Measurements from ENCODE around the gene NDUFB3.

NDUFB3 gene

DNA sequence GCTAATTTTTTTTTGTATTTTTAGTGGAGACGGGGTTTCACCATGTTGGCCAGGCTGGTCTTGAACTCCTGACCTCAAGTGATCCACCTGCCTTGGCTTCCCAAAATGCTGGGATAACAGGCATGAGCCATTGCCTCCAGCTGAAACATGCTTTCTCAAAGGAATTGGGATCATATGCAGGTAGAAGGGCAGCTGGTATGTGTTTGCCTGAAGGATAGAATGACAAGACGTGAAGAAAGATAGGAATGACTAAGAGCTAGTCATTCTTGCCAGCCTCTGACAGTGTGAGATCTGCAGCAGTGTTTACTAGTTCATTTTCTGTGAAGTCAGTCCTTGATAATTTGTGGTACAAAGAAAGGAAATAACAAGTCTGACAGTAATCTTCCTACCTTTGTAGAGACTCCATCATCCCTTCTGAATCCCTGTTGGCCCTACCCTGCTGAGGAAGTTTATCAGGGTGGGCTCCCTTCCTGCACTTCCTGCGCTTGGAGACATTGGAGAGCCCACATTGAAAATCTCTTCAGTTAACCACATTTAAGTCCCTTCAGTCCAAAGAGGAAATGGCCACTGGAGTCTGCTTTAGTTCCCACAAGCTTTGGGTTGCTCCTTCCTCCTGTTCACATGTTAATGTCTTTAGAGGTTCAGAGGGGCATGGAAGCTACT lies 58.9 kb downstream of the NDUFB3 start:
- DNase-seq = no peak

DNA sequence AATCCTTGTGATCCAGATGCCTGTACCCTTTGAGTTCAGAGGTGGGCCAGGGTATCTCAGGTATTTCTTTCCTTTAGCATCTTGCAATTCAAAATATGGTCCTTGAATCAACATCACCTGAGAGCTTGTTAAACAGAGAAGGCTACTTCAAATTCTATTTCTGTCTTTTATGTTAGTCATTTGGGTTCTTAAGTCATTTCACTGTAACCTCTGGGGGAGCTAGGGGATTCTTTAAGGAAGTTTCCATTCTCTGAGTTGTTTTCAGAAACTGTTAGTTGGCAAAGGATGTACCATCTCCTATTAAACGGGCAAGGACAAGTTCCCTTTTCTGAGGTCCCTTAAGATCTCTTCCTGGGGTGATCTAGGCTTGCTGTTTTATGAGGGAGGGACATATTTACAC lies 60.7 kb downstream of the NDUFB3 start:
- no peak for DNase-seq

Data from NCI-H1436 treated with DMSO at 0.1 percent for 48 hours (cell line).